ENCODE measurements around the gene NPHP4.
A peak's percentile ranks its signal among the peaks of the same experiment; 100 is the strongest.

The NPHP4 gene

GRCh38 chr1:5834477-5835178 is 157.6 kb downstream of the NPHP4 start:
- no peak for DNase-seq (ENCODE audit: low read depth, low spot score)

GRCh38 chr1:5833911-5834310 is 158.3 kb downstream of the NPHP4 start:
- no peak for DNase-seq (ENCODE audit: low read depth, low spot score)

GRCh38 chr1:5832916-5833895 is 159.0 kb downstream of the NPHP4 start:
- no peak for DNase-seq (ENCODE audit: low read depth, low spot score)

GRCh38 chr1:5831600-5832335 is 160.5 kb downstream of the NPHP4 start:
- peak; percentile 54 for DNase-seq (ENCODE audit: low read depth, low spot score)

- peak; percentile 91 for DNase-seq (ENCODE audit: low read depth, low spot score)
These were observed 161.2 kb downstream of the NPHP4 start for GRCh38 chr1:5830771-5831599.

GRCh38 chr1:5829414-5829813 is 162.8 kb downstream of the NPHP4 start:
- no peak for DNase-seq (ENCODE audit: low read depth, low spot score)

GRCh38 chr1:5828308-5828935 is 163.8 kb downstream of the NPHP4 start:
- DNase-seq (ENCODE audit: low read depth, low spot score): no peak

- no peak for DNase-seq (ENCODE audit: low read depth, low spot score)
These were observed 164.7 kb downstream of the NPHP4 start for GRCh38 chr1:5827516-5827915.

- DNase-seq (ENCODE audit: low read depth, low spot score): no peak
These were observed 165.6 kb downstream of the NPHP4 start for GRCh38 chr1:5826601-5827000.

- DNase-seq (ENCODE audit: low read depth, low spot score): no peak
These were observed 169.5 kb downstream of the NPHP4 start for GRCh38 chr1:5822726-5823125.

GRCh38 chr1:5822266-5822665 is 170.0 kb downstream of the NPHP4 start:
- DNase-seq (ENCODE audit: low read depth, low spot score): no peak

- no peak for DNase-seq (ENCODE audit: low read depth, low spot score)
These were observed 170.6 kb downstream of the NPHP4 start for GRCh38 chr1:5821540-5822176.

- no peak for DNase-seq (ENCODE audit: low read depth, low spot score)
These were observed 172.2 kb downstream of the NPHP4 start for GRCh38 chr1:5820026-5820421.

GRCh38 chr1:5819391-5820025 is 172.7 kb downstream of the NPHP4 start:
- DNase-seq (ENCODE audit: low read depth, low spot score): no peak

GRCh38 chr1:5818755-5819154 is 173.5 kb downstream of the NPHP4 start:
- DNase-seq (ENCODE audit: low read depth, low spot score): no peak

- DNase-seq (ENCODE audit: low read depth, low spot score): no peak
These were observed 176.5 kb downstream of the NPHP4 start for GRCh38 chr1:5815716-5816115.

GRCh38 chr1:5815211-5815610 is 177.0 kb downstream of the NPHP4 start:
- no peak for DNase-seq (ENCODE audit: low read depth, low spot score)

- DNase-seq (ENCODE audit: low read depth, low spot score): no peak
These were observed 178.1 kb downstream of the NPHP4 start for GRCh38 chr1:5814046-5814619.

- DNase-seq (ENCODE audit: low read depth, low spot score): no peak
These were observed 178.7 kb downstream of the NPHP4 start for GRCh38 chr1:5813480-5813879.
